ENCODE measurements around the gene ACKR3. TPM values are rescaled to one million over a fixed set of nuclear protein-coding genes. Genes with fewer than 3 reads are reported as not detected.

ACKR3 gene
- total and polyA plus RNA-seq, 2 of the 4 experiments (the other 2 are of a cell fraction): not detected

GRCh38 chr2:236616624-236617023 lies 47.0 kb downstream of the ACKR3 start:
- Histone ChIP-seq H3K4ac (ENCODE audit: low read depth, low read length) (no peak overlapping the region), H4K8ac (ENCODE audit: low read depth in 2 of 2, low read length in 2 of 2) (no peak overlapping the region), H2BK20ac (ENCODE audit: low read depth, low read length) (no peak overlapping the region), H2BK120ac (ENCODE audit: low read depth, low read length) (no peak overlapping the region), H3K9me3 (ENCODE audit: control insufficient read depth, insufficient read depth, low read length) (no peaks in the 10 kb centered on the region; the same call in 1 of the 2 replicates), H4K20me1 (ENCODE audit: insufficient read depth, low read length) (no peaks in the 10 kb centered on the region), H2AK5ac (ENCODE audit: low read depth, low read length) (no peak overlapping the region), H3K56ac (ENCODE audit: extremely low read depth, insufficient read depth, low read length) (no peak overlapping the region), H2BK15ac (ENCODE audit: low read depth, low read length) (no peak overlapping the region), H3K4me1 (ENCODE audit: control insufficient read depth, insufficient read depth, low read length) (no peaks in the 10 kb centered on the region), H3K18ac (ENCODE audit: low read depth, low read length) (no peak overlapping the region), H3K79me1 (ENCODE audit: low read depth in 1 of 2, low read length in 2 of 2) (no peaks in the 10 kb centered on the region), H2BK5ac (ENCODE audit: low read depth, low read length, poor library complexity, severe bottlenecking) (no peak overlapping the region), H3K9ac (ENCODE audit: low read depth, low read length) (no peak overlapping the region), H2AK9ac (replicated peaks; ENCODE audit: low read depth, low read length, poor library complexity) (no peak overlapping the region), H4K5ac (ENCODE audit: low read depth, low read length) (no peak overlapping the region), H3K23ac (ENCODE audit: low read depth, low read length) (no peak overlapping the region), H3K9me1 (ENCODE audit: insufficient read depth, low read length) (no peaks in the 10 kb centered on the region), H3K36me3 (ENCODE audit: control insufficient read depth, insufficient read depth, low read length) (no peaks in the 10 kb centered on the region), H3K27ac (ENCODE audit: insufficient read depth, low read length) (no peak overlapping the region), H4K91ac (ENCODE audit: insufficient read depth, low read depth, low read length) (no peak overlapping the region), H3K14ac (replicated peaks; ENCODE audit: low read depth, low read length) (no peak overlapping the region), H3K27me3 (ENCODE audit: control insufficient read depth, insufficient read depth, low read length) (peaks cover 26% of the 10 kb centered on the region), H3K4me3 (ENCODE audit: insufficient read depth, low read depth, low read length) (no peak overlapping the region), H3K4me2 (ENCODE audit: low read depth, low read length) (no peak overlapping the region), H2AFZ (replicated peaks; ENCODE audit: low read length, poor library complexity) (no peak overlapping the region)
- TF ChIP-seq FOS (IDR thresholded peaks at IDR 0.05; ENCODE audit: low read depth, low read length) (no peak), CHD1 (IDR thresholded peaks at IDR 0.05; ENCODE audit: low read depth, low read length) (no peak), NFE2L2 (IDR thresholded peaks at IDR 0.05; ENCODE audit: low read depth, low read length) (no peak), RFX5 (IDR thresholded peaks at IDR 0.05; ENCODE audit: low read depth, low read length) (no peak), RAD21 (IDR thresholded peaks at IDR 0.05; ENCODE audit: low read length) (no peak), USF2 (IDR thresholded peaks at IDR 0.05; ENCODE audit: low read depth, low read length) (no peak)
- ChIA-PET POLR2A (ENCODE audit: unreplicated experiment) (no interaction called here), CTCF (no interaction called here)
- dilution Hi-C loops (cut with HindIII; ENCODE audit: low sequenced_read_pairs, unreplicated experiment): no loop called here
- no peak for ATAC-seq (ENCODE audit: low read depth)
- no CpG with 5 or more reads among the region's 7 CpGs for WGBS, 2 experiments (ENCODE audit: extremely low coverage in 2 of 2, insufficient read length in 1 of 2)
- intact Hi-C loops (cut with micrococcal nuclease): no loop called here
- no peak for DNase-seq
- no TSS peak for BruUV-seq (replicated peaks)
- in situ Hi-C loops (cut with MboI; ENCODE audit: low sequenced_read_pairs): no loop called here
